Stimulated activated CD8-positive, alpha-beta memory T cell treated with anti-CD3 and anti-CD28 coated beads, Interleukin-7, amount 100 ng/mL, for 4 hours (primary cell): ENCODE measurements around the gene TMEM131L.
A peak's percentile ranks its signal among the peaks of the same experiment; 100 is the strongest.
"Not testable (repeated sequence)": the region's sequence is repeated elsewhere in the genome, so short reads cannot be mapped to it uniquely, and the experiment has no call there.

Experiments
- DNase-seq, 2 donors: peaks; one replicate each; pipeline ENCODE4 v3.0.0-alpha.2; 2020; ENCODE audit warnings: low read depth in 2 of 2

The TMEM131L gene

DNA sequence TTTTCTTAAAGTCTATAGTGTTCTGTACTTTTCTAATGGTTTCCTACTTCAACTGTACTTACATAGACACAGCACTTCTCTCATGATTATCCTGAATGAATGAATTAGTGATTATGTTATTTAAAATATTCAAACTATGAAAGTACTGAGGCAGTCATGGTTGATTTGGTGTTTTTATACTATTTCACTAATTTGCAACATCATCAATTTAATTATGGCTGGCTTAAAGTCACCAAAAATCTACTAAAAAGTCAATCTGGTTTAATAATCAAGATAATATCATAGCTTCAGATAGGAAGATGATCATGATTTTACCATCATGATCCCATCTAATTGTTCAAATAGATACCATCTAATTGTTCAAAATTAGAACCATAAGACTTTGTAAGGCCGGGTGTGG, 16.8 kb upstream of the TMEM131L start:
- DNase-seq, result no peak

DNA sequence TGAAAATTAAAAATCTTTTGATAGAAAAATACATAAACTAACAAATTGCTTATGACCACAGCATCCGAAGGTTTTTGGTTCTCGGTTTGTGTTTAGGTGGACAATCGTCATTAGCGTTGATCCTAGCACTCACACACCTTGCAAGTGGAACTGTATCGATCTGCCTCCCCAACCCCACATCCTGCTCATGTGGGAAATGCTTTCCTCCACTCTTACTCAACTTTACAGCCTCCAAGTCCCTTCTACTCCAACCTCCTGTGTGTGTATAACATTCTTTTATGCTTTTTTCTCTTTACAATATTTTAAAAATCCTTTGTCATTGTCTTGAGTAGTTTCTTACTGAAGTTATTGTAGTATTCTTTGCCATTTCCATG, 15.6 kb upstream of the TMEM131L start:
- no peak for DNase-seq

DNA sequence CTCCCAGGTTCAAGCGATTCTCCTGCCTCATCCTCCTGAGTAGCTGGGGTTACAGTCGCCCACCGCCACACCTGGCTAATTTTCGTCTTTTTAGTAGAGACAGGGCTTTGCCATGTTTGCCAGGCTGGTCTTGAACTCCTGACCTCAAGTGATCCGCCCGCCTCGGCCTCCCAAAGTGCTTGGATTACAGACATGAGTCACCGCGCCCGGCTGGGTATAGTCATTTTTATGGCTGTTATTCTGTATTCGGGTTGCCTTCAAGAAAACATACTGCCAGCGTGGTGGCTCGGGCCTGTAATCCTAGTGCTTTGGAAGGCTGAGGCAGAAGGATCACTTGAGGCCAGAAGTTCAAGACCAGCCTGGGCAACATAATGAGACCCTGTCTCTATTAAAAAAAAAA, 15.0 kb upstream of the TMEM131L start:
- not testable (repeated sequence) for DNase-seq

DNA sequence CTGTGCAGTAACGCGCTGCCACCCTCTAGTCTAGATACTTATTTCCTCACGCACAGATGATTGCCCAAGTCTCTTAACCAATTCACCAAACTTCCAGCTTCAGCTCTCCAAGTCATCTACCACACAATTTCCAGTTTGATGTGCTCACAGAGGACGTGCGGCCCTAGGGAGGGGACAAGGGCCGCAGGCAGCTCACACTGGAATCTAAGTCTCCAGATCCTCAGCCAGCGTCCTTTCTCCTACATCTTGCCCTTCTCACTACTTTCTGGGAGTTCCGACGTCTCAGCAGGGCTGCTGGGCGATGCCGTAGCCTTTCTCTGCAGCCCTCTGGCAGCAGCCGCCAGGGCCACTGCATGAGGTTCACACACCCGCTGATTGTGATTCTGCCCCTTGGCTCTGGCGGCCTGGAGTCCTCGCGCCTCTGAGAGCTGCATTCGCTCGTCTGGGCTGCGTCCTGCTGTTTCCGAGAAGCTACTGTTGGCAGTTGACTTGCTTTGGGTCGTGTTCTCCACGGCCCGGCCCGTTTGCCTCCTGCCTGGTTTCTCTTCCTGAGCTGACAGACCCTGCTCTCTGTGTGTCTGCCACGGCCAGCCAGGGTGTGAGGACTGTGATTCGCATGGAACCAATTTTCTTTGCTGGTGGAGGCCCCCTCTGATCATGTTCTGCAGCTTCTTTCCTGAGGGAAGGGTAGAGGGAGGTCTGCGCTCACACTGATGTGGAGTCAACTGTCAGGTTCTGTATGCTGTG, 14.1 kb upstream of the TMEM131L start:
- DNase-seq, result no peak

DNA sequence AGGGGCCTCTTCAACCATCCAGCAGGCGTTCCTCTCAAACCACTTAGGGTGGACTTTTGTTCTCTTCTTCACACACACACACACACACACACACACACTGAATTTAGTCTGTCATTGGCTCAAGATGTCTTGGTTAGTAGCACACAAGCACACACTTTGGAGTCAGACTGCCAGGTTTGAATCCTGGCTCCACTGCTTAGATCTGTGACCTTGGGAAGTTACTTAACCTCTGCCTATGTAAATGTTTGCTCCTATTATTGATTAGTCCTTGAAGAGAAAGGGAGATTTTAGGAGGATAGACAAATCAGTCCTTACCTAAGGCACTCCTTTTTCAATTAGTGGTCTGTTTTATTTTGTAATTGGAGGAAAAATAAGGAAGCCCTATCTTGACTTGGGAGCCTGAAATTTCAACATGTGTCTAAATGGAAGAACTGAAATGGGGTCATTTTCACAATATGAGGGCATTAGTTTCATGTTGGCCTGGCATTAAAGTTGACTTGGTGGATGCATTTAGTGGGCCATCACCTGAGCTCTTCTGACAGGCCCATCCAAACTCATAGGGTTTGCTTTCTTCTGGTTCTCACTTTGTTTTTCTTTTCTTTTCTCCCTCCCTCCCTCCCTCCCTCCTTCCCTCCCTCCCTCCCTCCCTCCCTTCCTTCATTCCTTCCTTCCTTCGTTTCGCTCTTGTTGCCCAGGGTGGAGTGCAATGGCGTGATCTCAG, 13.3 kb upstream of the TMEM131L start:
- DNase-seq, result no peak

DNA sequence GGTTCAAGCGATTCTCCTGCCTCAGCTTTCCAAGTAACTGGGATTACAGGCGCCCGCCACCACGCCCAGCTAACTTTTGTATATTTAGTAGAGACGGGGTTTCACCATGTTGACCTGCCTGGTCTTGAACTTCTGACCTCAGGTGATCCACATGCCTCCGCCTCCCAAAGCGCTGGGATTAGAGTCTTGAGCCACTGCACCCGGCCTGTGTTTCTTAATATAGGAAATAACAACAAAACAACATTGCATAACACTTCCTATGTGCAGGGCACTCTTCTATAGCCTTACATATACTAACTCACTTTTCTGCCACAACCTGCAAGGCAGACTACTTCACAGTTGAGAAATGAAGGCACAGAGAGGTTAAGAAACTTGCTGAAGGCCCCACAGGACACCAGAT, 12.8 kb upstream of the TMEM131L start:
- DNase-seq, result no peak

DNA sequence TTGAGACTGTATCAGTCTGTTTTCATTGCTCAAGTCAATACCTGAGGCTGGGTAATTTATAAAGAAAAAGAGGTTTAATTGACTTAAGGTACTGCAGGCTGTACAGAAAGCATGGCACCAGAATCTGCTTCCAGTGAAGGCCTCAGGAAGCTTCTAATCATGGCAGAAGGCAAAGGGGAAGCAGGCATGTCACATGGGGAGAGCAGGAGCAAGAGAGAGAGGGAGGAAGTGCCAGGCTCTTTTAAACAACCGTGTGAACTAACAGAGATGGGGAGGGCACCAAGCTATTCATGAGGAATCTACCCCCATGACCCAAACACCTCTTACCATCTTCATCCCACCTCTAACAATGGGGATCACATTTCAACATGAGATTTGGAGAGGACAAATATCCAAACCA, 7.2 kb upstream of the TMEM131L start:
- no peak for DNase-seq

DNA sequence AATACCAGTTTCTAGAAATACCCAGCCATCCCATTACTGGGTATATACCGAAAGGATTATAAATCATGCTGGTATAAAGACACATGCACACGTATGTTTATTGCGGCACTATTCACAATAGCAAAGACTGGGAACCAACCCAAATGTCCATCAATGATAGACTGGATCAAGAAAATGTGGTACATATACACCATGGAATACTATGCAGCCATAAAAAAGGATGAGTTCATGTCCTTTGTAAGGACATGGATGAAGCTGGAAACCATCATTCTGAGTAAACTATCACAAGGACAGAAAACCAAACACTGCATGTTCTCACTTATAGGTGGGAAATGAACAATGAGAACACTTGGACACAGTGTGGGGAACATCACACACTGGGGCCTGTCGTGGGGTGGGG, 4.6 kb upstream of the TMEM131L start:
- not testable (repeated sequence) for DNase-seq

DNA sequence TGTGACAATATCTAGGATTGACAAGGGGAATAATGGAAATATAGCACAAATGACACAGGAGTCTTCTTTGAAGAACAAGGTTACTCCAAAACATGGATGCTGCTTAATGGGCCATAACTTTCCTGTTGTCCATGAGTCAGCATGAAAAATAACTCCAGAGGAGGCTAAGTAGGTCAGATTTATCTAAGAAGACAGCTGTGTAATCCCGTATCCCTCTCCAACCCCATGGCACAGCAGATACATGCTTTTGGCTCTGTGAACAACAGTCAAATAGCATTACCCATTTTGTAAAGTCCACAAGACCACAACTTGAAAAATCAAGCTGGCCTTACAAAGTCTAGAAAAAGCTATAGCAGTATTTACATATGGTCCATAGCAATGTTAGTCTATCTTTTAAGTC, 2.1 kb upstream of the TMEM131L start:
- no peak for DNase-seq

DNA sequence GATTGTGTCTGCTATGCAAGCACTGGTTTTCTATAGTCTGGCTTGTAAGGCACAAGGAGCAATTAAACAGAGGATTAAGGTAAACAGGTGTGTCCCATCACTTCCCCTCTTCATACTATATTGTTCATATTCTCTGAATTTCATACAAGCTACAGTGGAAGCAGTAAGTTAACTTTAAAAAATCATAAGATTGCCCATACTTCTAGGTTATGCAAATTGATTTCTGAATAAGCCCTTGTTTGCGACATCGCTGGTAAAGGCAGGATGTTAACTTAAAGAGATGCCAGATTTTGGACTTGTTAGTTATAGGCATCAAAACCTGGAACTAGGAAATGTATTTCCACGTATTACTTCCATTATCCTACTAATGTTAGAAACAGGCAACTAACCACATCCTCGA, 1.0 kb upstream of the TMEM131L start:
- DNase-seq, result no peak

DNA sequence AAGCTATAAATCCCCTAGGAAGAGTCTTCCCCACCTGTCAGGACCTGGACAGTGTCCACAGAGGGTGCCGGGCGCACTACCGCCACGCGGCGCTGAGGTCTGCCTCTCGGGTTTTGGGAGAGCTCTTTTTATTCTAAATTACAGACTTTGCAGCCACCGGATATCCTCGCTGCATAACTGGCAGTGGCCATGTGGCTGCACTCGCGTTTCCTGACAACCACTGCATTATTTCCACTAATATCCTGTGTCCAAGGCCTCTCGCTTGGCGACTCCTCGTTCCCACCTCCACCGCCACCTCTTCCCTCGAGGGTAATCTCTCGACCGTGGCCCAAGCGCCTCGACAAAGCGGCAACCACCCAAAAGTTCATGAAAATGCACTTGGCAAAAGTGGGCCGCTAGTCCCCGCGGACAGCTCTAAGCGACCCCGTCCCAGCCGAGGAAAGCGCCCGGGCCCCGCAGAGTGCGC, 512 bp upstream of the TMEM131L start:
- peak in 1 of 2 donors; percentile 12 for DNase-seq

DNA sequence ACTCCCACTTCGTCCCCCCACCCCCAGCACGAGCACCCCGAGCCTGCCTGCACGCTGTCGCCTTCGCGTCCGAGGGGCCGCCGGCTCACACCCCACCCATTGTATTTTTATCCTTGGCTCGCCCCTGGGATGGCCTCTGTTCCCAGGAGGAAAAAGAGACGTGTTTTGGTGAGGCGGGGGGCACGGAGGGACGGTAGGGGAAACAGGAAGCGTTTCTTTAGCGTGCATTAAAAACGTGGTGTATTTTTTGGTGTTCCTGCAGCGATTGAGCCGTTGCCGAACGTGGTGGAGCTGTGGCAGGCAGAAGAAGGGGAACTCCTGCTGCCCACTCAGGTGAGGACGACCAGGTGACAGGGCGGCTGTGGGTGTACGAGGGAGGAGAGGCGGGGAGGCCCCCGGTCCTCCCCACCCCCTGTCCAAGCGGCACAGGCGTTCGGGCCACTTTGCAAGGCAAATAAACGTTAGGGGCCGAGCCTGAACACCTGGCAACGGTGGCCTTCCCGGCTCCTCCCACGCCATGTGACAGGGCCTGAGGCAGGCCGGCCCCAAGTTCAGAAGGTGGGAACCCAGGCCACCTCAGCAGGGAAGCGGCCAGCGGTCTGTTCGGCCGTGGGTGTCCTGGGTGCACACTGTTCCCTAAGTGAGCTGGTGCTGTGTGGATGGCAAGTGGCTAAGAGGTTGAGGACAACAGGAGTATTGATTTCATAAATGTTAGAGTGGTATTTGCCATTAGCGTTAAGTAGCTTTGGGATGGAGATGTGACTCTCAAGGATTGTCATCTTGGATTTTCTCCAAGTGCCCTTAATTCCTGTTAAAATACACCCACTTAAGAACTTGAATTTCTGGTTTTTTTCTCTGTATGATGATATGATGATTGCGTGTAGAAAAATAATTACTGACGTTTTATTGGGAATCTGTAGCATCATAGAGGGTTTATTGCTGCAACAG, 1.1 kb downstream of the TMEM131L start:
- peak; percentile 51 to 60 for DNase-seq

DNA sequence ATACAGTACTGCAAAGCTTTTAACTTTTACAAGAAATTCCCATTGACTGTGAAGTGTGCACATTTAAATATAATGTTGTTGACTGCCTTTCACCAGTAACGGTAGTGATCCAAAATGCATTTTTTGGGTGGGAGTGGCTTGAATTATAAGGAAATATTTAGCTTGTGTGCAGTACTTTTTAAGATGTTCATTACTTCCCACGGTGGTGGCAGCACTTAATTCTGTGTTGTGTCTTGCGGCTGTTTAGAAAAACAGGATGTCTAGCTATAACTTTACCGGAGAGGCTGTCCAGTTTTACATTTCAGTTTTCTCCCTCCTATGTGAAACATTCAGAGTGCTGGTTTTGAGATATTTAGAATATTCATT, 1.7 kb downstream of the TMEM131L start:
- no peak for DNase-seq

DNA sequence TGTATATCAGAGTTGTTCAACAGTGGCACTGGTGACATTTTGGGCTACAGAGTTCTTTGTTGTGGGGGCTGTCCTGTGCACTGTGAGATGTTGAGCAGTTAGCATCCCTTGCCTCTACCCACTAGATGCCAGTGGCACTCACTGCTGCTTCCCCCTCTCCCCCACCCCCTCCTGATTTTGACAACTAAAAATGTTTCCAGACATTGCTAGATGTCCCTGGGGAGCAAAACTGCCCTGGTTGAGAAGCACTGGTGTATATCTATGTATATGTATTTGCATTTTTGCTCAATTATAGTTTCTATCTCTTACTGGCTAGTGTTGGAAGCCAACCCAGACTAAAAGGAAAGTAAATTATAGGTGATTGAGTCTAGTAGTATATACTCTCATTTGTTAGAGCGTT, 2.4 kb downstream of the TMEM131L start:
- no peak for DNase-seq

DNA sequence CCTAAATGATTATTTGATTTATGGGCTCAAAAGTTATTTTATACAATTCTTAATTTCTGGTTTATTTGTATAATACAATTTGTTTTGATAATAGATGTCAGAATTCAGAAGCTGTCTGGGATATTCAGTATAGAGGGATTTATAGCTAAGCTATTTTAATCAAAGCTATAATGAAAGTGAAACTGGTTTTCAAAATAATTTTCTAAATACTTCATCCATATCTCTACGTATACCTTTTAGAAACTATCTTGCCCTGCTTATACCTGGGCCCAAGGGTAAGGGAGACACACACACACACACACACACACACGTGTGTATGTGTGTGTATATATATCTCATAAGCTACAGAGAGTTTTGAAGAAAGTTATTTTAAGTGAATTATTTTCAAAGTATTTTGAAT, 2.9 kb downstream of the TMEM131L start:
- no peak for DNase-seq

DNA sequence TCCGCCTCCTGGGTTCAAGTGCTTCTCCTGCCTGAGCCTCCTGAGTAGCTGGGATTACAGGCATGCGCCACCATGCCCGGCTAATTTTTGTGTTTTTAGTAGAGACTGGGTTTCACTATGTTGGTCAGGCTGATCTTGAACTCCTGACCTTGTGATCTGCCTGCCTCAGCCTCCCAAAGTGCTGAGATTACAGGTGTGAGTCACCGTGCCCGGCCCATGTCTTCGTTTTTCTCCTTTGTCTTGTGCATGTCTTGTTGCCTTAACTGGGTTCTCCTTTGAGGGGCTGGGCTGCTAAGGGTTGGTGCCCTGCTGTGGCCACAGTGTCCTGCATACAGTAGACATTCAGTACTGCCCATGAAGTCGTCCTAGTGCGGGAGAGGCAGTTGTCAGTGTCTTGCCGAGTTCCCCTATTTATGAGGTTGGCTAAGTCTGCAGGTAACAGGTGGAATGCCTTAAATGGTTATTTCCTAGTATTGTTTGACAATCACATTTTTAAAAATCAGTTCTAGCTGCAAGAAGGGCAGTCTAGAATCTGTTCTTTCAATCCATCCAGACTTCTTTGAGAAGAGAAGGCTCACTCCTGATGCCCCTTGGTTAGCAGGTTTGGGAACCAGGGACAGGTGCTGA, 5.0 kb downstream of the TMEM131L start:
- not testable (repeated sequence) for DNase-seq

DNA sequence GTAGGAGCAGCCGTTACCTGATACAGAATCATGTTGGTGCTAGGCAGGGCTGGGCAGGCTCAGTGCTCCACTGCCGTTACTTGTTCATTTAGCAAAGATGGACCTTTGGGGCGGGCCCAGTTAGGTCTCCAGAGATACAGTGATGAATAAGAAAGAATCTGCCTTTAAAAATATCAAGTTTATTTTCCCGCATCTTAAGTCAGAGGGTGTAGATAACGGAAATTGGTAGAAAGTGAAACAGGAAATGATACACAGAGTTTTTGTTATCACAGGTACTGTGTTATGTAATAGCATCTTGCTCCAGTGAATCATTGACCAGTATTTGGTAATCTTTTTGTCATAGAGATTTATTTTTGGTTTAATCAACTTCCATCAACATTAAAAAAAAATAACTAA, 5.5 kb downstream of the TMEM131L start:
- DNase-seq, result peak in 1 of 2 donors; percentile 21

DNA sequence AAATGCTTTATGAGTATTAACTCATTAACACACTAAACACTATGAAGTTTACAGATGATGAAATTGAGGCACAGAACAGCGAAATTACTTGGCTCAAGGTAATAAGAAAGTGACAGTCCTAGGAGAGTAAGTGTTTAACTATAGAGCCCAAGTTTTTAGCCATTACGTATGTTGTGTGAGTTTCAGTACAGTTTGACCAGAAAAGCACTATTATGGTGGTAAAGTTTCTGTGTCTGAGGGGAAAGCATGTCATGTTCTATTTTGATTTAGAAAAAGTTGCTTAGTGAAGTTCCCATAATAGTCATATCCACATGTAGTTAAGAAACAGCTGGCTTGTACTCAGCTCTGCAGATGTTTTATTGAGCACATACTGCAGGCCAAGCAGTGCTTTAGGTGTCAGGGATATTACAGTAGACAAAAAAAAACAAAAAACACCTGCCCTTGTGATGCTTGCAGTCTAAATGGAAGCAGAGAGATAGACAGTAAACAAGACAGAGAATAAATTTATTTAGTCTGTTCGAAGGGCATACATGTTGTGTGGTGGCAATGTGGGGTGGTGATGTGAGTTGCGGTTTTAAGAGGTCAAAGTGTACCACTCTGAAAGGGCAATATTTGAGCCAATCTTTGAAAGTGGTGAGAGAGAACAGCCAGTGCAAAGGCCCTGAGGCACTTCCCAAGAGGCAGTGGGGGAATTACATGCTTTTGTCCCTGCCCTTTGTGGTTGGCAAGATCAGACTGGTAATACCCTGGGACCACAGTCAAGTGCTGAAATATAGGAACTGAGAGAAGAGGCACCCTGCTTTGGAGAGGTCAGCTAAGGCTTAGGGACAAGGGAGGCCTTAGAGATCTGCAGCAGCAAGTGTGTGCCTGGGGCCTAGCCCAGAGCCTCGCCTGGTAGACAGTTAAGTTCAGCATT, 6.2 kb downstream of the TMEM131L start:
- DNase-seq, result no peak

DNA sequence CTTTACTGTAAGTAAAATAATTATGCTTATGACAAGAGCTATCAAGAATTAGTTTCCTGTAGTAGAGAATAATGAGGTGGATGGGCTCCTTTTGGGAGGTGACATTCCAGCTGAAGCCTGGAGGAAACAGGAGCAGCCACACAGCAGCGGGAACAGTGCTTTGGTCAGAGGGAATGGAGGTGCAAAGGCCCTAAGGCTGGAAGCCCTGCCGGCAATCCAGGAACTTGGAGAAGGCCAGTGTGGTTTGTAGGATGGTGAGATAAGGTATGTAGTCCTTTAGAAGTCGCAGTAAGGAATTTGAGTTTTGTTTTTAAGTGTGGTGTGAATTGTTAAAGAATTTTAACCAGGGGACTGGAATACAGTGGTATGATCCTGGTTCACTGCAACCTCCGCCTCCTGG, 8.1 kb downstream of the TMEM131L start:
- no peak for DNase-seq

DNA sequence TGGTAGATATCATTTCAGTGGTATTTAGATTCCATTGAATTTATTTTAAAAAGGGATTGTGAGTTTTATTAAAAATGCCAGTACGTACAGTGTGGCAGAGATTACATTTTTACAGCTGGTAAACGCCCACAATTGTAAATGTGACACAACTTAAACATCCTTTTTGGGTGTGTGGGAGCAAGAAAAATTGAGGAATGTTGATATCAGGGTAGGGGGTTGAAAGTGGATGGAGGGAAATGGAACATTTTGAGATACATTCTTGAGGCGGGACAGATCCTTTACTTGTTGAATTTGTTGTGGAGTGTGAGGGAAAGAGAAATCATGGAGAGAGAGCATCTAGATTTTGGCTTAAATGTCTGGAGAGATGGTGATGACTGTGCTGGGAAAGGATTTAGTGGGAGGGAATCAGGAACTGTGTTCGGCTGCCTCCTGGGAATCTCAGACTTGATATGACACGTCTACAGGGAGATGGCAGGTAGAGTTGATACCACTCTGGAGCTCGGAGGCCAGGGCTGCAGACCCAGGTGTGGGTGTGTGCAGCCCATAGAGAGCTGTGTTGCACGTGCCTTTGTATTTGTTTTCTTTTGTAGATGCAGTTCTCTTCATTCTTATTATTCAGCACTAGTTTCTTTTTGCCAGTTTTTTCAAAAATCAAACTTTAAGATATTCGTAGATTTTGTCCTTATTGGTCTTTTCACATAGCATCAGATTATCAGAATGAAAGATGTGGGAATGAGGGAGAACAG, 10.8 kb downstream of the TMEM131L start:
- no peak for DNase-seq
